Right cardiac atrium (tissue), 5 donors: Measurements from ENCODE around the gene TPH2. TPM values are rescaled to one million over a fixed set of nuclear protein-coding genes. Genes with fewer than 3 reads are reported as not detected.

Experiments used
- ATAC-seq, 2 donors: fragments of 200-7000 bp; cut with Tn5 transposase; one replicate each; pipeline versions ENCODE4 v1.8.0 to v1.9.1; 2020; ENCODE audit warnings: moderate library complexity in 2 of 2, mild to moderate bottlenecking in 1 of 2
- DNase-seq, 3 donors: peaks; one replicate each; pipeline ENCODE4 v3.0.0-alpha.2; 2020
- H3K27ac ChIP-seq: one replicate; pipeline ENCODE4 v1.5.1; 2013; ENCODE audit warnings: mild to moderate bottlenecking, low read length, control low read depth, moderate library complexity
- H3K27me3 ChIP-seq: one replicate; pipeline ENCODE4 v1.6.1; 2013; ENCODE audit not compliant: control insufficient read depth, insufficient read depth
- H3K4me1 ChIP-seq: one replicate; pipeline ENCODE4 v1.6.1; 2013; ENCODE audit warnings: low read length; ENCODE audit not compliant: control insufficient read depth, insufficient read depth
- H3K4me3 ChIP-seq: one replicate; pipeline ENCODE4 v1.5.1; 2013; ENCODE audit warnings: low read length, control low read depth
- H3K9me3 ChIP-seq: one replicate; pipeline ENCODE4 v1.6.1; 2013; ENCODE audit warnings: low read length; ENCODE audit not compliant: control insufficient read depth
- WGBS: extraction: QIAGEN DNeasy Blood & Tissue Kit; methylation state at CpG from one replicate; pipeline ENCODE4 v1.1.7; 2013; 5-methylcytosine and 5-hydroxymethylcytosine counted together
- intact Hi-C, 4 donors: fragments of 100-400 bp; cut with DNase I; formaldehyde crosslinking; loops; one replicate each; pipeline versions ENCODE4 v1.11.0 to v1.14.0; 2022 to 2023
- polyA plus RNA-seq: library from polyadenylated mRNA; stranded (reverse); fragments of 200-250 nt; gene quantifications from one replicate; pipeline ENCODE4 v1.2.3, GENCODE V29; 2013
- total RNA-seq, 4 donors: library from RNA; stranded (reverse); fragmentation: NEBNext Ultra II Directional; extraction: Animal tissue kit (Norgen Biotek cat#: 25700); gene quantifications; one replicate each; pipeline ENCODE4 v1.2.1, GENCODE V29; 2021
- donor health status: healthy with polysubstance abuse.
- donor health status: DM: no; HTN: yes; CAD: no.
- donor health status: DM: no; HTN: no; CAD: no.
- donor health status: DM: no; HTN: yes; CAD: no; lungs with severe emphysema.
- donor health status: DM: yes; HTN: yes; CAD: no.

TPH2 gene
- total and polyA plus RNA-seq, 5 donors: not detected

DNA sequence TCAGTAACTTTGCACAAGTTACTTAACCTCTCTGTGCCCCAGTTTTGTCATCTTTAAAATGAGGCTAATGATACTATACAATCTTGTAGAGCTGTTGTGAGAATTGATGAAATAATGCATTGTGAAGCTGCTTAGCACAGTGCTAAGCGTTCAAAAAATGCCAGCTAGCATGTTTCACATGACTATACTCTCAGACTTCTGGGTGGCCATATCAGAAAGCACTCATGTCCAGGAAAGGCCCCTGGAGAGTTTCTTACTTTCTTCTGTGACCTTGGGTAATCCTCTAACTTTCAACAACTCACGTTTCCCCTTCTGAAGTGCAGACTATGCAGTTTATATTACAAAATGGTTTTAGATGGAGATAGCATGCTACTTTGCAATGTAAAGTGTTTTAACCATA is 68.1 kb downstream of the TPH2 start:
- WGBS: 32% methylated on average over 2 of the region's 2 CpGs
- no peaks in the 10 kb centered on the region for H3K27me3 ChIP-seq
- no peaks in the 10 kb centered on the region for H3K9me3 ChIP-seq
- intact Hi-C loops: no loop called here
- DNase-seq: no peak
- no peaks in the 10 kb centered on the region for H3K4me1 ChIP-seq
- no peak for ATAC-seq
- no peak overlapping the region for H3K4me3 ChIP-seq
- H3K27ac ChIP-seq: no peak overlapping the region

DNA sequence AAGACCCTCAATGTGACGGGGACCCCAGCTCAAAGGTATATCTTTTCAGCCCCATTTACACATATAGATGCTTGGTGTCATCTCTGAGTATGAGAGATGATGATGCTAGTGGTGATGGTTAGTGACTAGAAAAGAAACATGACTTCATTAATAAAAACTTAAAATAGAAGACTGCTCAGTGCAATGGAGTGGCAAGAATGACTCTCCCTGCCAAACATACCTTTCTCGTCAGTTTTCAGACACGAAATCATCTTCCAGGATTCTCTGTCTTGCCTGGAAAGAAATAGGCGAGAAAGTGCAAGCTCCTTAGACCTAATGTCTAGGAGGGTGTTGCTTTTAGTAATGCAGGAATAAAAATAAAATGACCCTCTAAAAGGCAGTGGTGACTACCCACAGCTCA is 71.7 kb downstream of the TPH2 start:
- H3K27ac ChIP-seq: no peak overlapping the region

DNA sequence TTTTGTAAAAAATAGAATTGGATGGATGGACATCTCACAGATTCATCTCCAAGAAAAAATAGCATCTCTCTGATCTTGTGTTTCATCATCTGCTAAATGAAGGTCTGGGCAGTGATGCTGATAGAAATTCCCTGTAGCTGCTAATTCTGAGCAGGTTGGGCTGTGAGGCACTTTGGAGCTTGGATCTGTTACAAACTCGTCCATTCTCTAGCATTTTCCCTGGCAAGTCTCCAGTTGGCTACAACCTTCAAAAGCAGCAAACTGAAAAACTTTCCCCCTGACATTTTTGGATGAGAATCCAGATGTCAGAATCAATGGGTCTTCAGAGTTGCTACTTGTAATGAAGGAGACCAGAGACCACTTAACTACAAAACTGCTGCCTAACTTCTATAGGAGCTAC is 72.7 kb downstream of the TPH2 start:
- no peak for ATAC-seq
- Histone ChIP-seq H3K27me3 (no peaks in the 10 kb centered on the region), H3K9me3 (no peaks in the 10 kb centered on the region), H3K27ac (no peak overlapping the region), H3K4me1 (no peaks in the 10 kb centered on the region), H3K4me3 (no peak overlapping the region)
- intact Hi-C loops: no loop called here
- DNase-seq: no peak
- 12% methylated on average over 1 of the region's 1 CpG for WGBS

More for the DNA sequence above, 71.7 kb downstream of the TPH2 start:
- WGBS: 45% methylated on average over 4 of the region's 4 CpGs
- no peak overlapping the region for H3K4me3 ChIP-seq
- ATAC-seq (no peak), DNase-seq (no peak)
- no peaks in the 10 kb centered on the region for H3K27me3 ChIP-seq
- no peaks in the 10 kb centered on the region for H3K9me3 ChIP-seq
- H3K4me1 ChIP-seq: no peaks in the 10 kb centered on the region
- intact Hi-C loops: no loop called here

DNA sequence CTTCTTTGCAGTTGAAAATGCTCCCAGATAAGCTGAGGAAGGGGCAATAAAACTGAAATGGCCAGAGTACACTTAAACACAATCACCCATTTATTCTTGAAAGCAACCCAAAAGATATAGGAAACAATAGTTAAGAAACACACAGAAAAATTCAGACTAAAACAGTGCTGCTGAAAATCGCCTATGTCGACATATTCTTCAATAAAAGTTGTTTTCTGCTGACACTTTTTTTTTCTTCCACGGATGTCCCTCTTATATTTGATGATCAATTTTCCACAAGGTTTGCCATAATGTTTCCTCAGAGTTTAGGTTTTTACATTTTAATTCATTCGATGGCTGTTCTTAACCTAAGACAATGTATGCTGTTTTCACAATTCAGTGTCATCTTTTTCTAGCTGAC is 74.2 kb downstream of the TPH2 start:
- Histone ChIP-seq H3K9me3 (no peaks in the 10 kb centered on the region), H3K27ac (no peak overlapping the region), H3K4me3 (no peak overlapping the region), H3K27me3 (no peaks in the 10 kb centered on the region), H3K4me1 (no peaks in the 10 kb centered on the region)
- intact Hi-C loops: no loop called here
- DNase-seq: no peak
- WGBS: 65% methylated on average over 4 of the region's 4 CpGs
- no peak for ATAC-seq

GRCh38 chr12:72015895-72016294 is 77.2 kb downstream of the TPH2 start:
- no peaks in the 10 kb centered on the region for H3K9me3 ChIP-seq
- no peak for DNase-seq
- intact Hi-C loops: no loop called here
- H3K27me3 ChIP-seq: no peaks in the 10 kb centered on the region
- no peaks in the 10 kb centered on the region for H3K4me1 ChIP-seq
- H3K4me3 ChIP-seq: no peak overlapping the region
- WGBS: 76% methylated on average over 1 of the region's 1 CpG
- ATAC-seq: no peak
- no peak overlapping the region for H3K27ac ChIP-seq

DNA sequence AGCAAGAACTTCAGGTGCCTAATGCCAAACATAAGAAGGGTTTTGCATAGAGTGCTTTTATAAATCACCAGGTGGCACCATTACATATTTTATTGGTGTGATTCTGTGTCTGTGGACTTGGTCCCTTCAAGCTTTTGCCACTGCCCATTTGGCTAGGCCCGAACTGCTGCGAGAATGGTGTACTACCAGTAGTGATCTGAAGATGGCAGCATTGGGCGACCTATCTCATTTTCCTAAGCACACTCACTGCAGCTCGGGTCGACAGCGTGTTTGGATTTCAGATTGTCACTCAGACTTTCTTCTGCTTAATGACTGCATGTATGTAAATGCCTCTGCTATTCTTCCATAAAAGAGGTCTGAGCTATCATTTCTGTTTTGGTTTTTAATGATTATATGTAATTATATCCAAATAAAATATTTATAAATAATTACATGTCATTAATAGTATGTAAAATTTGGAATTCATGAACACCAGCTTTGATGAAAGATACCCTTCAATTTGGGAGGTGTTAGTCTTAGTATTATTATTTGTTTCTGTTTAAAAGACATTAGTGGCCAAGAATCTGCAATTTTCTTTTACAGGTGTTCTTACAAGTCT is 78.5 kb downstream of the TPH2 start:
- ATAC-seq (peak; percentile 82), DNase-seq (peak; percentile 35 to 71 (median 63))
- H3K27ac ChIP-seq: no peak overlapping the region
- no peaks in the 10 kb centered on the region for H3K4me1 ChIP-seq
- H3K4me3 ChIP-seq: no peak overlapping the region
- no peaks in the 10 kb centered on the region for H3K27me3 ChIP-seq
- no peaks in the 10 kb centered on the region for H3K9me3 ChIP-seq
- intact Hi-C loops: no loop called here
- WGBS: 1% methylated on average over 6 of the region's 6 CpGs

GRCh38 chr12:72018036-72018435 is 79.4 kb downstream of the TPH2 start:
- no peaks in the 10 kb centered on the region for H3K27me3 ChIP-seq
- no peak overlapping the region for H3K27ac ChIP-seq
- no peaks in the 10 kb centered on the region for H3K9me3 ChIP-seq
- intact Hi-C loops: no loop called here
- ATAC-seq (no peak), DNase-seq (no peak)
- no peak overlapping the region for H3K4me3 ChIP-seq
- H3K4me1 ChIP-seq: no peaks in the 10 kb centered on the region

DNA sequence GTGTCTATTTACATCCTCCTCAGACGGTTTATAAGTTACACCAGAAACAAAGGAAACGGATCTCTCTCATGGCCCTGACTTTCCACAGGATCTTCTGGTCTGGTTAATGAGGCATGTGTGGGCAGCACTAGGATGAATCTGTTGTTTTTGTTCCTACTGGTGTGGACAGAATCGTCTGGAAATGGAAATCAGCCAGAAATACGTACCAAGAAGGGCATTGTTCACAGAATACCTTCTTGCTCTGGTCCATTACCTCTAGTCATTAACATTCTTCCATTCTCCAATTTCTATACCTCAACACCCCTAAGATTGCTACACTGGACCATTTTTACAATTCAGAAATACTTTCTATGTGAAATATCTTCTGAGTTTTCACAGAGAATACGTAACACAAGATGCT is 86.0 kb downstream of the TPH2 start:
- H3K4me3 ChIP-seq: no peak overlapping the region
- ATAC-seq: no peak
- intact Hi-C loops: no loop called here
- no peaks in the 10 kb centered on the region for H3K27me3 ChIP-seq
- no peaks in the 10 kb centered on the region for H3K4me1 ChIP-seq
- H3K9me3 ChIP-seq: no peaks in the 10 kb centered on the region
- no peak for DNase-seq
- 62% methylated on average over 5 of the region's 5 CpGs for WGBS
- H3K27ac ChIP-seq: no peak overlapping the region

DNA sequence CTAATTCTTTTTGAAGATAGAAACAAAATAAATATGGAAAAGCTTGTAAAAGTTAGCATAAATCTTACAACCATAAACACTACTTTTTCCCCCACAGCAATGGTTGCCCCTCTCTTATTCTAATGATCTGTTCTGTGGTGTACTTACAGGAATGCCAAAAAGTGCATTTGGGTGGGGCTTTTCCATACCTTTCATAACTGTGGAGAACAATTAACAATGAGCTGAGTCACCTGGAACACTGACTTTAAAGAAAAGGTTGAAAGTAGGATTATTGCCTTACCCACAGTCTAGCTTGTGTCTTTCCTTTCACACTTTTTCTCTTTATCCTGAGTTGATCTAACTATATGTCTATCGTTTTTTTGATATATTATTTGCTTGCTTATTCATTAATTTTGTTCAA is 86.9 kb downstream of the TPH2 start:
- no peak overlapping the region for H3K27ac ChIP-seq
- DNase-seq (no peak), ATAC-seq (no peak)
- no peaks in the 10 kb centered on the region for H3K4me1 ChIP-seq
- WGBS: 59% methylated on average over 1 of the region's 1 CpG
- H3K27me3 ChIP-seq: no peaks in the 10 kb centered on the region
- intact Hi-C loops: no loop called here
- H3K9me3 ChIP-seq: no peaks in the 10 kb centered on the region
- no peak overlapping the region for H3K4me3 ChIP-seq

- intact Hi-C loops: no loop called here
- Histone ChIP-seq H3K27ac (no peak overlapping the region), H3K9me3 (no peaks in the 10 kb centered on the region), H3K27me3 (no peaks in the 10 kb centered on the region), H3K4me3 (no peak overlapping the region), H3K4me1 (no peaks in the 10 kb centered on the region)
- ATAC-seq (no peak), DNase-seq (no peak)
- 85% methylated on average over 1 of the region's 1 CpG for WGBS
Measured at GRCh38 chr12:72028966-72029365, 90.3 kb downstream of the TPH2 start.

- Histone ChIP-seq H3K4me3 (no peak overlapping the region), H3K9me3 (no peaks in the 10 kb centered on the region), H3K4me1 (no peaks in the 10 kb centered on the region), H3K27ac (no peak overlapping the region), H3K27me3 (no peaks in the 10 kb centered on the region)
- intact Hi-C loops: no loop called here
- DNase-seq: no peak
- ATAC-seq: no peak
- WGBS: 45% methylated on average over 2 of the region's 2 CpGs
Measured at GRCh38 chr12:72030277-72030676, 91.6 kb downstream of the TPH2 start.

DNA sequence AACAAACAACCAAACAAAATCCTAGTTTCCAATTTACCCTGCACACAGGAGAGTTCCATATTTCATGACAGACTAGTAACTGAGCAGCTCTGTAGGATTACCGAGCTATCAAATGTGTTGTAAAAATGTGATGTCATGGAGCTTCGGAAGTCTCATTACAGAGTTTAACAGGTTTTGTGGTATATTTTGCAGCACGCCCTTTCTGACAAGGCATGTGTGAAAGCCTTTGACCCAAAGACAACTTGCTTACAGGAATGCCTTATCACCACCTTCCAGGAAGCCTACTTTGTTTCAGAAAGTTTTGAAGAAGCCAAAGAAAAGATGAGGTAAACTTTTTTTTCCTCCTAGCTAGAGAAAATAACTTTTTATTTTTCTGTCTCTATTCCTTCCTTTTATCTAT is 92.4 kb downstream of the TPH2 start:
- Histone ChIP-seq H3K27ac (no peak overlapping the region), H3K4me1 (no peaks in the 10 kb centered on the region), H3K4me3 (no peak overlapping the region), H3K27me3 (no peaks in the 10 kb centered on the region), H3K9me3 (no peaks in the 10 kb centered on the region)
- intact Hi-C loops: no loop called here
- ATAC-seq (no peak), DNase-seq (no peak)
- 58% methylated on average over 3 of the region's 3 CpGs for WGBS
